Measurements from ENCODE around the gene HCN1.

Gene HCN1

DNA sequence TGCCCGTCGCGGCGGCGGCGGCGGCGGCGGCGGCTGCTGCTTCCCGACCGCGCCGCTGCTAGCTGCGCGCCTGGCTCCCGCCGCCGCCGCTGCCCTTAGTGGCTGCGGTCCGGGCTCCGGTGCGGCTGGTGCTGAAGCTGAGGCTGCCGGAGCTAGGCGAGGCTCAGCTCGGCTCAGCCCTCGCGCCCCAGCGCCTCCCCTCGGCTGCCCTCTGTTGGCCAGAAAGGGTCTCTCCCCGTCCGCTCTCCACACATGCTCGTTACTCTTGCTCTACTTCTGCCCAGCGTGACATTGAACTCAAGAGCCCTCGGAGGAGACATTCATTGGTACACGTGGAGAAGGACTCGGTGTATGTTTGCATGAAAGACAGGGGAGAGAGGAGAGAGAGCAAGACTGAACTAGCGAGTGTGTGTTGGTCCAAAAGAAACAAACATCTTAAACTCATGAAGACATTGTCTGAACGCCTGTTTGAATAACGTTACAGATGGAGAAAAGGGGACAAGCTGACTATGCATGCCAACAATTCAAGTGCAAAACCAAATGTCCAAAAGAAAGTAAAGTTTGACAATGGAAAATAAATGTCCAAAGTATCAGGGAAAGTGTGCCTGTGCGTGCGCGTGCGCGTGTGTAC is at the start of gene HCN1:
TSS of gene HCN1 (minus strand) at position 175 of the 631 bp plus-strand sequence.
- DNase-seq (ENCODE audit: low read depth in 3 of 3) = peak; percentile 10 to 30 (median 21)

DNA sequence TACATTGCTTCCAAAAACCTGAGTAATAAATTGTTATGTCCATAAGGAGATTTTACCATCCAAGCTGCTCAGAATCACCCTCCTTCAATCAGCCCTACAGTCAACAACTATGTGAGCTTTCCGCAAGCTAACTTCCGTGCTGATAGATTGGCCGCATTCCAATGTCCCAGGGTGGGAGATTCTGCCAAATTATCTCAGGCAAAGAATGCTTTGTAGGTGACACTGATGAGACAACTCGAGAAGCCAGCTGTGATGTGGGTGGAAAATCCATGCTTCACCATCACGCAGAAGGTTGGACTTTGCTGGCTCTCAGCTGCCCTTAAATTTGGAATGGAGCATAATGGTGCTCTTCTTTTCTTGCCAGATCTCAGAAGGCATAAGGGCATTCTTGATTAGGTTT is 44.9 kb upstream of the HCN1 start:
- no peak for DNase-seq (ENCODE audit: low read depth in 3 of 3)

DNA sequence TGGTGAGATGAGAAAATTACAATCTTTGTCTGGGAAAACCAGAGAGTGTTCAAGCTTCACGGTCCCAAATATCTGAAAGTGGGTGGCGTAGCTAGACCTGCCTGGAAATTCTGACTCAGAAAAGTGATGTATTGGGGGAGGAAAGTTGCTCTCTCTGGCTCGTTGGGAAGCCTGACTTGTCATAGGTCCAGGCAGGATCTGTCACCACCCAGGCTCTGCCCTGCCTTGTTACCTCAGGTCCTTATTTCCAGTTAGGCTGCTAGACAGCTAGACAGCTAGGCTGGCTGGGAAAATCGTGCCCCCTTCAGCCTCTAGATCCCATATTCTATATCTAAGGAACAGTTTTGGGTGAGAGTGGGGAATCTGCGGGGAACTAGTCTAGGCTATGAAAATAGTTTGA is 41.0 kb upstream of the HCN1 start:
- no peak for DNase-seq (ENCODE audit: low read depth in 3 of 3)

DNA sequence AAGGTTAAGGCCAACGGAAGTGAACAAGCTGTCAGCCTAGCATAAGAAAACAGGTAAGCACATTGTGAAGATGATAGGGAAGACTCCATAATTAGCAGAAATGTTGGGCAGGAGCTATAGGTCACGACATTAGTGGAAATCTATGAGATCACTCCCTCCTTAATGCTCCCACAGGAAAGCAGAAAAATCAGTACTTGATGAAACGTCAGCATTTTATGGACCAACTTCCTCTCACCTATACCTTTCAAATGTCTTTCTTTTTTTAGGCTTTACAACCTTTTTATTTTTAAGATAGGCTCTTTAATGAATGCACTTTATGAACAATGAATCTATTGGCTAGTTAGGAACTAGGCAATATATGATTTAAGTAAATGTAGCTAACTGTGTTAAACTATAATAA is 29.4 kb upstream of the HCN1 start:
- DNase-seq (ENCODE audit: low read depth in 3 of 3) = no peak

DNA sequence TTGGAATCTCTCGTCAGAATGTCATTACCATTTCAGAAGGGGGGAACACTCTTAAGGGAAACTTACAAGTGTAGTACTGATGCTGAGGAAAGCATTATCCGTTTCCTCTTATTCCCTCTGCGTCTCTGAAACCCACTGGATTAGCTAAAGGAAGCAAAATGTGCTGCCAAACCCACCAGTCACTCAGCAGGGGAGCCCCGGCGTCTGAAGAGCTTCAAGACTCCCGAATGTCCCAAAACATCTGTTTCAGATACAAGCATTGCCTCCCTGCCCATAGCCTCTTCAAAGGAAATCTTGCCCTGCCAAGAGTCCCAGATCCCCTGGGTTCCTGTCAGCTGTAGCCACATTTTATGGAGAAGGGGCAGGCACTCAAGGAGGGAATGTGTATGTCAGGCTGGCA is 1.0 kb upstream of the HCN1 start:
- DNase-seq (ENCODE audit: low read depth in 3 of 3) = no peak

DNA sequence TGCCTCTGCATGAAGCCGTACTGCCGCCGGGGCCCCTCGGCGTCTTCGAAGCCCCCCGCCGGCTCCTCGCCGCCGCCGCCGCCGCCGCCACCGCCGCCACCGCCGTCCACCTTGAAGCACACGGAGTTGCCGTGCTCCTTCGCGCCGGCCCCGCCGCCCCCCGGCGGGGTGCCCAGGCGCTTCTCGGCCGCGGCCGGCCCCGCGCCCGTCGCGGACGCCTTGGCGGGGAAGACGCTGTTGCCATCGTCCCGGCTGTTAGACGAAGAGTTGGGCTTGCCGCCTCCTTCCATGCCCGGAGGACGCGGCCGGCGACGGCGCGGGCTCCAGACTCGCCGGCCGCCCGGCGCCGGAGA is 400 bp downstream of the HCN1 start:
- DNase-seq (ENCODE audit: low read depth in 3 of 3) = no peak

DNA sequence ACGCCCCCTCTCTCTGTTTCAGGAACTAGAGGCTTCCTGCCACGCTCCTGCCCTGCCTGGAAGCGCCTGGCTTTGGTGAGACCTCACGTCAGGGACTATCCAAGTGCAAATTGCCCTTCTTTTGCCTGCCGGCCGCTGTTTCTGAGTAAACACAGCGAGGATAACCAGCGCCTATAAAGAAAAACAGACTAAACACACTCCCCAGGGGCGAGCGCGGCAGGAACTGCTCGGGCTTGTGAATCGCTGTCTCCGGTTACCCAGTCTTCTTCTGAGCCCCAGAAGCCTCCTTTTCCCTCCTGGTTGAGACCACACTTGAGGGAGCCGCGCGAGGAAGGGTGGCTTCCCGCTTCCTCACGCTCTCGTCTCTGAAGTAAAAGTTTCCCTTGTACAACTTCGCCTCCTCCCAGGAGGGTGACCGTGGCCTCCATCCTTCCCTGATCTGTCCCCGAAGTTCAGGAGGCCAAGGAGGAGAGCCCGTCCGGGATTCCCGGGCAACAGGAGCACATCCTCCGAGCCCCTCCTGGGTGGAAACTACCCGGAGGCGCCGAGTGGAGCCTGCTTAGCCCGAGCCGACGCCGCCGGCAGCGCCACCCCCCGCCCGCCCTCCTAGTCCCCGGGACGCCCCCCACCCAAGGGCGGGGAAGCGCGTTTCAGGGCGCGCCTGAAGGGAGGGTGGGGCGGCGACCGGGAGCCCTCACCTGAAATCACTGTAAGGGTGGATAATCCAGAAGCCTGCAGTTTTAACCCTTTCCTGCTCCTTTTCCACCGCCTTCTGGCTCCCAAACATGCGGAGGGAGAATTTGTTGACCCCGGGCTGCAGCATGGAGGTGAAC is 993 bp downstream of the HCN1 start:
- no peak for DNase-seq (ENCODE audit: low read depth in 3 of 3)

DNA sequence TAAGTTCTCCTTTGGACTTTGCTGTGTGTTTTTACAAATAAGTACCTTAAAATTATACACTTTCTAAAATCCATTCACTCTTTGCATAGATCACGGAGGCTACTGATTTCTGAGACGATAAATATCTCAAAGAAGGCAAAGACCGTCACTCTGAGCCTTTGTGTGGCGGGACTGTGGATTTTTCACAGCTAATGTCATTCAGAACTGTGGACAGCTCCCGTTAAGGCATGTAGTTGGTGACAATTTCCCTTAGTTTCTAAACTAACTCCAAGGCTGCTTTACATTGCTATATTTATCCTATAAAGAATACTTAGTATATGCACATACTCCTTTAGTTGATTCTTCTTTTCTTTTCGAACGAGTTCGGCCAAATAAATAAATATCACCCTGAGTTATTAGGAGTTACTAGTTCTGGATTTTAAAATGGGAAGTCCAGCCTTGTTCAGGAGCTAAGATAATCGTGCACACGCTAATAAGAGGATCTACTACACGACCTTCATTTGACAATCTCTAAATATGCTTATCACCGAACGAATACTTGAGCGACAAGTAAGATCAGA is 1.8 kb downstream of the HCN1 start:
- DNase-seq (ENCODE audit: low read depth in 3 of 3) = no peak

DNA sequence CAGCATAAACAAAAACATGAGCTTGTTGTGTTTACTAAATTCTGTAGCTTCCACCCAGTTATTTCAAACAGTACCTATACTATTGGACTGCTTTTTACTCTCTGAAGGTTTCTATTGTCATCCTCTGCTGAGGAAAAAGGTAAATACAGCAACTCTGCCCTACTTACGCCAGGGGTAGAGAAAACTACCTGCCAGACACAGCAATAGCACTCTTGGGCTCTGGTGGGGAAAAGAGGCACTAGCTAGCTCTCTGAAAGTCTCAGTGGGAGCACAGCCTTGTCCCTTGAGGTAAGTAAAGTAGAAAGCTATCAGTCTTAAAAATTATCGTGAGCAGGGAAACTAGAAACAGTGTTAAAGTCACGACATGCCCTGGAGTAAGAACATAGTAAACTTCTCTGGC is 3.7 kb downstream of the HCN1 start:
- DNase-seq (ENCODE audit: low read depth in 3 of 3) = no peak

DNA sequence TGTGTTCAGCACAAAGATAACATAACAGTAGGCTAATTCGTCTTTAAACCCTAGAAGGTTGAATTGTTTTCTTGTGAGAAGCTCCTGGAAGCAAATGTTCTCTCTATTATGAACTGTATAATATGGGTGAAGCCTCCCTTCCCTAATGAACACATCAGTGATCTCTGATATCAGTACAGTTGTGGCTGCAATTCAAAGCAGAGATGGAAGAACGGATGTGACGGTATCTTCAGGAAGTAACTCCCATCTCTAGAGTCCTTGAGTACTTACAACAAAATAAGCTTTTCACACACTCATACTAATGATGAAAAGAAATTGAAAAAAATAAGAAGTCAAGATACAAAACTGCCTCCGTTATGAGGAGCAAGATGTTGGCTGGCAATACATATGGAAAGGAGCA is 4.5 kb downstream of the HCN1 start:
- no peak for DNase-seq (ENCODE audit: low read depth in 3 of 3)

DNA sequence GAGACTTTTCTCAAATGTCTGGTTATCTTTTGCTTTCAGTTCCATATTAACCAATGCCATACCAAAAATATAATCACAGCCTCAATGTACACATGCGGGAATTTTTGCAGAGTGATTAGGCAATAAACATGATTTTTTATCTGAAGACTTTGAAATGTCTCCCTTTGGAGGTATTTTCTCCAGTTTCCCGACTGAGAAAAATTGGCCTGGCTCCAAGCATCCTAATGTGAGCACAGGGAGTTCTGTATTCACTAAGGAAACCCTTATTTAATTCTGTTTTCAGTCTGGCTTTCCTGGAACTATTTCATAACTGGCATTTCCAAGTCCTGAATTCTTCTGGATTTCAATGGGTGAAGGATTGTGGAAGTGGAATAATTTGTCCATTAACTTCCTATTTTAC is 8.5 kb downstream of the HCN1 start:
- no peak for DNase-seq (ENCODE audit: low read depth in 3 of 3)

DNA sequence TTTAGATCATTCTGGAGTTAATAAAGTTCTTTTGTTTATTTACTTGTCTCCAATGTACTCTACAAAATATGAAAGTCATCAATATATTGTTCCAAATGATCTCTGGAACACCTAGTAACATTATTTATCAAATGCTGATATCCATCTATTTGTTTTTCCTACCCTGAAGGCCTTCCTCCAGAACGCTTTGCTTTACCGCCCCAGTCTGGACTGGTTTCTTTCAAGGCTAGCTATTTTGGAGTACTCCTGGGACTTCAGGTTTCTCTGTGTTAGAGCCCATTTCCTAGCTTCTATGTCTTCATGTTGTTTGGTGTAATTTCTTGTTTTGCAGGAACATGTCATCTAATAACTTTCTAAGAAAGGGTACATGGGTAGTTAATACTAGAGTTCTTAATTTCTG is 9.6 kb downstream of the HCN1 start:
- DNase-seq (ENCODE audit: low read depth in 3 of 3) = no peak

DNA sequence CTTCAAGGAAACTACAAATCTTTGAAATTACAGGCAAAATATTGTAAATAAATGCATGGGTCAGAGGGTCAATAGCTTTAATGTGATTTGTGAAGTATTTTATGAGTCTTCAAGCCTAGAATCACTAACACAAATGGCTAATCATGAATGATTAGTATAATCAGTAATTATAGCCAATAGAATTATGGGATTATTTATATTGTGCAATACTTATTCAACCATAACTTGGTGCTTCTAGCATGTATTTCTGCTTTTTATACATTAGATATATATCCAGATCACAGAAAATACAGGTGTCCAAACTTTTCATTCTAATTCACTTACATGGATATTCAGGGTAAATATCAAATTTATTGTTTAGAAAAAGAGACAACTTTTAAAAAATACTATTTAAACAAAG is 12.1 kb downstream of the HCN1 start:
- no peak for DNase-seq (ENCODE audit: low read depth in 3 of 3)

DNA sequence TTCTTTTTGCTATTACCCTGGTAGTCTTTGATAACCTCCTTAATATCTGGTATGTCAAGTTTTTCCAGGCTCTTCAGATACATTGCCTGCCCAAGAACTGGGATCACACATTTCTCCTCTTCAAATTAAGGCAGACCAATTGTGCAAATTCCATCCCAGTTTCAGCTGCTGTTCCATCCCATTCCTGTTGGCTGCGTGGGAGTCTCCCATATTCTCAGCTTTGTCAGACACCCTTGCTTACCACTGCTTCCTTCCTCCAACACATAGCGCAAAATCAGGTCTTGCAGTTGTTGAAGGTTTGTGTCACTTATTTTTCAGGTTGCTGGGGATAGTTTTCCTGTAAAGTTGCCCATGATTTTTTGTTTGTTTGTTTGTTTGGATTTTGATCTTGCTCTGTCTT is 15.2 kb downstream of the HCN1 start:
- no peak for DNase-seq (ENCODE audit: low read depth in 3 of 3)

DNA sequence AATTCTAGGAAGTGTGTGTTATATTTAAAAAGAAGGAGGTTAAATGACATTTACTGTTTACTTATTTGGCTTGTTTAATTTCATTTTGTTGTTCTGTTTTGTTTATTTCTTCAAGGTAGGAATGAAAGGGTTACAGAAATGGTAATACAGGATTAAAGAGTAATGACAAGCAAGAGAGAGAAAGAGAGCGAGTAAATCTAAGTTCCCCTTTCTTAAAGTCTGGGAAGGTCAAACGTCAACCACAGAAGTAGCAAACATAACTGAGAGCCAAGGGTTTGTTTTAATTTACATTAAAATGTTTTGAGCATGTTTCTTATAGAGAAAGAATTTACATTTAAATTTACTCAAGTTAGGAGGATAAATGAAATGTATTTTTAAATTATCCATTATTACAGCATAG is 18.7 kb downstream of the HCN1 start:
- no peak for DNase-seq (ENCODE audit: low read depth in 3 of 3)

DNA sequence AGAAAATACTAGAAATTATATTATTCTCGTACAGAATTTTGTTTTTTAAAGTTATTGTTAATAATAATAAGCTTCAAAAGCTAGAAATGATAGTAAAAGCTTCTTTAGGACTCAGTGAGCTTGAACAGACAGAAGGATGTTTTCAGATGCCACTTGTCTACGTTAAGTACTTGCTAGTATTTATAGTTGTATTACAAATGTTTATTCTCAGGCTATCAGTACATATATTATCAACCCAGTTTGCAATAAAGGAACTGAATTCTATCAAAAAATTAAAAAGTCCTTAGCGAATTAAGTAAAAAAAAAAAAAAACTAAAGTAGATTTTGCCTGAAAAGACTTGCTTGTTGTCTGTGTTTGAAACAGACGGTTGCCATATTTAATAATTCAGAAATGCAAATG is 23.9 kb downstream of the HCN1 start:
- no peak for DNase-seq (ENCODE audit: low read depth in 3 of 3)

DNA sequence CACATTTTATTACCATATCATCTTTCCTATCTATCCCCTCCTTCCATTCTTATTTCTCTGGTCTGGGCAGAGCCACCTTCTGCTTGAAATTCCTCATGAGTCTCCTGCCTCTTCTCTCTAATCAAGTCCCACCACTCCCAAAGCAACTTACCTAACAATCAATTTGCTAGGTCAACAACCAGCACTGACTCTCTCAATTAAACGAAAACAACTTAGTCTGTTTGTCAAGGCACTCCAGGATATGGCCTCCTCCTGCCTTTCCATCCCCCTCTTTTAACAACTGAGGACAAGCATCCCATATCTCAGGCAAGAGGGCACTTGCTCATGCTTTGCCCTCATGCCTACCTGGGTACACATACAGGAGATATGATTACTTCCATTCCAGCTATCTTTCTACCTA is 47.4 kb downstream of the HCN1 start:
- no peak for DNase-seq (ENCODE audit: low read depth in 3 of 3)

DNA sequence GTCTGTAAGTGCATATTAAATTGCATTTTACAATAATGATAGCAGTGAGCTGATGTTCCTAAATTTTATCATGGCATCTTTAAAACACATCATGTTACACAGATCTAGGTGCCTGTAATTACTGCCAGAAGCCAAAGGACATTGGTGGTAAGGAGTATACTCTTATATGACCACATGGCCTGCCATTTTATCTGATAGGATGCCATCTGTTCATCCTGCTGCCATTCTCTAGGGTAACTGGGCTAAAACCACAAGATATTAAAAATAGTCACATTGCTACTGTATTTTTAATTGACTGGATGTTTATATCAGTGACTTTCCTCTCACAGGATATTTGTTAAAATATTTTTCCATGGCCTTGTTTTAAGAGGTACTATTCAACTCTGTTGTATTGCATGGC is 53.1 kb downstream of the HCN1 start:
- no peak for DNase-seq (ENCODE audit: low read depth in 3 of 3)

DNA sequence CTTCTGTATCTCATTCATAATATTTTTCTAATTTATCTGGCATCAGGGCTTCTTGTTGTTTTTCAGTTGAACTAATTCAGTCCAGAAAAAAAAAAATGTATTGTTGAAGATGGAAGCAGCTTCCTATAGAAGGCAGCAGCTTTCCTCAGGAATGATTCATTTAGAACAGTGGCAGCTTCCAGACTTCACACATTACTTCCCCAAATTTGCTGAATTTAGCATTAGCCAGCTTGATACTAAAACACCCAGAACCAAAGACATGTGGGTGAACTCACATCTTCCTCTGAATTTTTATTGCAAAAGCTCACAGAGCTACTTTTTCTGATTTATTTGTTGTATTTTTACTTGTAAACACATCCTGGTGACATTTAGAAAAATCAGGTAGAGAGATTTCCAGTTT is 53.8 kb downstream of the HCN1 start:
- no peak for DNase-seq (ENCODE audit: low read depth in 3 of 3)

DNA sequence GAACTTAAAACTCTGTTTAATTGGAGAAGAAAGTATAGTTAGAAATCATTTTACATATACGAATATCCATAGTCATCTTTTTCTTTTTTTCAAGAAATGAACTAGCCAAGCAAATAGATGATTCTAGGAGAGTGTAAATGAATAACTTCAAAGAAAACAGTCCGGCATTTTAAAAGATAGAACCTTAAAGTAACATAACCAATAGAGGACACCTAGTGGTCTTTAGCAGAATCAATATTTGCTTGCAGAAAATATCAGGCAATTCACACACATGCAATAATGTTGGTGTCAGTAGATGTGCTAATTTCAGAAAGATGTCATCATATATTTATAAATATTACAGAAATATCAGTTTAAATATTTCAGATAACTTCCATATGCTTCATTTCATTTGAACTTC is 57.1 kb downstream of the HCN1 start:
- no peak for DNase-seq (ENCODE audit: low read depth in 3 of 3)

DNA sequence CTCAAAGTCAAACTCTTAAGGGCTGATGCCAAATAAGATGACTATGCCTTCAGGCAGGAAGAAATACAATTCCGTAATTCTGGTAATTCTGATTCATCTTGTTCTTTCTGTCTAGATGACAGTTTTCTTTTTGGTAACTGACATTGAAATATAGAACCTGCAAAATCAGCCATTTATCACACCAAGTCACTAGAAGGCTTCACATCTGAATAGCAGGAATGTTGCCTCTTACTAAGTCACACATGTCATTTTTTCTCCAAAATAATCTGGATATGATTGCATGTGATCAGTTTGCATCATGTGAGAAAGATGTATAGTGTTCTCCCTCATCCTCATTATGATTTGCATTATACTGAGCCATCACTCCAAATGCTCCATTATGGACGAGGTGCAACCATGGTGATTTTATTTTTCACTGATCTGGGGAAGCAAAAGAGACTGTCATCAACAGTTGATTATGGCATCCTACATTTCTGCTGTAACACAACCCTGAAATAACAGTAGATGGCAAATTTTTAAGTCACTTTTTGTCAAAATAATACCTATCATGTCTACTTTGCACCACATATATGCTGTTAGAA is 69.0 kb downstream of the HCN1 start:
- DNase-seq (ENCODE audit: low read depth in 3 of 3) = no peak

DNA sequence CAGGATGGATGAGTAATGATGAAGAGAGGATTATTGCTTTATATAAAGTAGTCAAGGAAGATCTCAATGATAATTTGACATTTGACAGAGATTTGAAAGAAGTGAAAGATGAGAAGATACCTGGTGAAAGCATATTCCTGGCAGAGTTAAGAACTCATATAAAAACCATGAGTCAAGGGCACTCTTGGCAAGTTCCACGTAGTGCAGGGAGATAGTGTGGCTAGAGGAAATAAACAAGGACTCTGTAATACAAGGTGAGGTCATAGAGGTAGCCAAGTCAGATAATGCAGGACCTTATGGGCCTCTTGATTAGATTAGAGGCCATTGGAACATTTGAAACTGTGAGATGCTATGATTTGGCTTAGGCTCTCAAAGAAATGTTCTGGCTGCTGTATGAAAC is 72.3 kb downstream of the HCN1 start:
- no peak for DNase-seq (ENCODE audit: low read depth in 3 of 3)

DNA sequence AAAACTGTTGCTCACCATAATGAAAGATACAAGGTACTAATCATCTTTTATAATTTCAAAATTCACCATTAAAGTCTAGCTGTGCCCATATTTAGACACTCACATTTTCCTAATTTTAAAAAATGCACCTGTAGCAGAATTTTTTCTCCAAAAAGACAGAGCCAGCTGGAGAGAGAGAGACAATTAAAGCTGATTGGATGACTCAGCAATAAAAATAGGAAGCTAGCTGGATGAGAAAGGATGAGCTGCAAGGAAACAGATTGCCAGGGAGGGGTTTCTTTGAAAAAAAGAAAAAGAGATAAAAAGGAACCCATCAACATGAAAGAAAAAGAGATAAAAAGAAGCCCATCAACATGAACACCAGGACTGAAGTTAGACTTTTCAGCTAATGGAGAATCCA is 73.8 kb downstream of the HCN1 start:
- no peak for DNase-seq (ENCODE audit: low read depth in 3 of 3)

Measured in stimulated activated CD4-positive, alpha-beta T cell treated with anti-CD3 and anti-CD28 coated beads, TNF-alpha, amount 100 ng/mL, for 48 hours (primary cell).